OCI-LY1 (cell line): ENCODE measurements around the gene RAB10.
"Not testable (repeated sequence)": the region's sequence is repeated elsewhere in the genome, so short reads cannot be mapped to it uniquely, and the experiment has no call there.

ENCODE experiments used
- H2AFZ ChIP-seq: fragments of 200-600 bp; sonication (generic), shearing (Covaris generic); 2 replicates; pipeline ENCODE4 v1.6.0; 2014; ENCODE audit warnings: antibody characterized with exemption, mild to moderate bottlenecking, low read length
- H3F3A ChIP-seq: fragments of 200-600 bp; sonication (generic), shearing (Covaris generic); 2 replicates; pipeline ENCODE4 v1.6.0; 2014; ENCODE audit warnings: mild to moderate bottlenecking, antibody characterized with exemption, low read length, moderate library complexity; ENCODE audit not compliant: insufficient read depth
- H3K27ac ChIP-seq: fragments of 200-600 bp; sonication (generic); 2 replicates; pipeline ENCODE4 v1.5.1; 2014; ENCODE audit warnings: low read length, mixed run types, mild to moderate bottlenecking, low read depth; ENCODE audit not compliant: poor library complexity, severe bottlenecking
- H3K27me3 ChIP-seq: fragments of 200-600 bp; sonication (generic); 2 replicates; pipeline ENCODE4 v1.6.0; 2014; ENCODE audit warnings: antibody characterized with exemption, mild to moderate bottlenecking, low read length, moderate library complexity; ENCODE audit not compliant: insufficient read depth
- H3K36me3 ChIP-seq: fragments of 200-600 bp; sonication (generic); 2 replicates; pipeline ENCODE4 v1.6.1; 2014; ENCODE audit warnings: mild to moderate bottlenecking, antibody characterized with exemption, low read length, moderate library complexity, mixed read lengths; ENCODE audit not compliant: insufficient read depth
- H3K4me1 ChIP-seq: fragments of 200-600 bp; sonication (generic); 2 replicates; pipeline ENCODE4 v1.5.1; 2014; ENCODE audit warnings: mild to moderate bottlenecking, low read length, moderate library complexity; ENCODE audit not compliant: insufficient read depth, severe bottlenecking
- H3K4me2 ChIP-seq: fragments of 200-600 bp; sonication (generic), shearing (Covaris generic); 2 replicates; pipeline ENCODE4 v1.6.1; 2014; ENCODE audit warnings: low read length
- H3K4me3 ChIP-seq: fragments of 200-600 bp; sonication (generic); 2 replicates; pipeline ENCODE4 v1.5.1; 2014; ENCODE audit warnings: low read length, low read depth, mild to moderate bottlenecking, mixed read lengths; ENCODE audit not compliant: poor library complexity, severe bottlenecking
- H3K79me2 ChIP-seq: fragments of 200-600 bp; shearing (Covaris generic); 2 replicates; pipeline ENCODE4 v1.6.1; 2016; ENCODE audit warnings: mixed run types, low read length, mixed read lengths; ENCODE audit not compliant: insufficient read depth
- H3K9ac ChIP-seq: fragments of 200-600 bp; sonication (generic), shearing (Covaris generic); 2 replicates; pipeline ENCODE4 v1.6.1; 2014; ENCODE audit warnings: mild to moderate bottlenecking, low read length, mixed read lengths
- H3K9me2 ChIP-seq: fragments of 200-600 bp; sonication (generic), shearing (Covaris generic); 2 replicates; pipeline ENCODE4 v1.6.1; 2014; ENCODE audit warnings: low read depth, mild to moderate bottlenecking, low read length, mixed read lengths
- H3K9me3 ChIP-seq: fragments of 200-600 bp; shearing (Covaris generic); 2 replicates; pipeline ENCODE4 v1.6.1; 2014; ENCODE audit warnings: low read length, mixed read lengths
- H4K20me1 ChIP-seq: fragments of 200-600 bp; sonication (generic), shearing (Covaris generic); 2 replicates; pipeline ENCODE4 v1.6.0; 2016; ENCODE audit warnings: mild to moderate bottlenecking, low read length; ENCODE audit not compliant: insufficient read depth
- EZH2 ChIP-seq: fragments of 200-600 bp; sonication (generic), shearing (Covaris generic); IDR thresholded peaks from 2 replicates; pipeline ENCODE4 v1.8.0; 2017; ENCODE audit warnings: borderline replicate concordance, mixed run types, mild to moderate bottlenecking, antibody characterized with exemption, low read length, moderate library complexity, mixed read lengths
- TF ChIP-seq, protein P1 (sequence below): fragments of 200-600 bp; sonication (generic), shearing (Covaris generic); IDR thresholded peaks from 2 replicates; pipeline ENCODE4 v1.5.1; 2017; ENCODE audit warnings: mild to moderate bottlenecking, antibody characterized with exemption, low read length, moderate library complexity, mixed read lengths

The RAB10 gene

DNA sequence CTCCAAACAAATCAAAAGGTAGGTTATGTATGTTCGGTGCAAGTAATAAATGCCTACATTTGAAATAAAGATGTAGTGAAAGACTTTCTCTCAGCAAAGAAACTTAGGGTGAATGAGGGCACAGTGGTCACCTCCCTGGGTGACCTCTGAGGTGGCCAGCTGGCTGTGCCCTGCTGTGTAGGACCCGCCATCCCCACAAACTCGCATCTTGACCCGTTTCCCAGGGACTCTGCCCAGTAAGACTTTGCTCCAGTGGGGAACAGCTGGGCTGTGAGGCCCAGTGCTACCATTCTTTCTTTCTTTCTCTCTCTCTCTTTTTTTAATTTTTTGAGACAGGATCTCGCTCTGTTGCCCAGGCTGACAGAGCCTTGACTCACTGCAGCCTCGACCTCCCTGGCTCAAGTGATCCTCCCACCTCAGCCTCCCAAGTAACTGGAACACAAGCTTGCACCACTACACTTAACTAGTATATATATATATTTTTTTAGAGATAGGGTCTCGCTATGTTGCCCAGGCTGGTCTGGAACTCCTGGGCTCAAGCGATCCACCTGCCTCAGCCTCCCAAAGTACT, 130.8 kb downstream of the RAB10 start:
- Histone ChIP-seq H3K36me3 (no peaks in the 10 kb centered on the region), H3F3A (no peaks in the 10 kb centered on the region), H3K27me3 (no peaks in the 10 kb centered on the region), H3K9me2 (no peaks in the 10 kb centered on the region), H3K4me1 (no peaks in the 10 kb centered on the region), H4K20me1 (no peaks in the 10 kb centered on the region), H3K4me3 (no peak overlapping the region), H3K27ac (no peak overlapping the region), H2AFZ (no peak overlapping the region), H3K79me2 (no peaks in the 10 kb centered on the region), H3K4me2 (no peak overlapping the region), H3K9me3 (no peaks in the 10 kb centered on the region), H3K9ac (no peak overlapping the region)
- TF ChIP-seq, protein P1, sequence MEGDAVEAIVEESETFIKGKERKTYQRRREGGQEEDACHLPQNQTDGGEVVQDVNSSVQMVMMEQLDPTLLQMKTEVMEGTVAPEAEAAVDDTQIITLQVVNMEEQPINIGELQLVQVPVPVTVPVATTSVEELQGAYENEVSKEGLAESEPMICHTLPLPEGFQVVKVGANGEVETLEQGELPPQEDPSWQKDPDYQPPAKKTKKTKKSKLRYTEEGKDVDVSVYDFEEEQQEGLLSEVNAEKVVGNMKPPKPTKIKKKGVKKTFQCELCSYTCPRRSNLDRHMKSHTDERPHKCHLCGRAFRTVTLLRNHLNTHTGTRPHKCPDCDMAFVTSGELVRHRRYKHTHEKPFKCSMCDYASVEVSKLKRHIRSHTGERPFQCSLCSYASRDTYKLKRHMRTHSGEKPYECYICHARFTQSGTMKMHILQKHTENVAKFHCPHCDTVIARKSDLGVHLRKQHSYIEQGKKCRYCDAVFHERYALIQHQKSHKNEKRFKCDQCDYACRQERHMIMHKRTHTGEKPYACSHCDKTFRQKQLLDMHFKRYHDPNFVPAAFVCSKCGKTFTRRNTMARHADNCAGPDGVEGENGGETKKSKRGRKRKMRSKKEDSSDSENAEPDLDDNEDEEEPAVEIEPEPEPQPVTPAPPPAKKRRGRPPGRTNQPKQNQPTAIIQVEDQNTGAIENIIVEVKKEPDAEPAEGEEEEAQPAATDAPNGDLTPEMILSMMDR = no peak
- no peak for TF ChIP-seq EZH2

DNA sequence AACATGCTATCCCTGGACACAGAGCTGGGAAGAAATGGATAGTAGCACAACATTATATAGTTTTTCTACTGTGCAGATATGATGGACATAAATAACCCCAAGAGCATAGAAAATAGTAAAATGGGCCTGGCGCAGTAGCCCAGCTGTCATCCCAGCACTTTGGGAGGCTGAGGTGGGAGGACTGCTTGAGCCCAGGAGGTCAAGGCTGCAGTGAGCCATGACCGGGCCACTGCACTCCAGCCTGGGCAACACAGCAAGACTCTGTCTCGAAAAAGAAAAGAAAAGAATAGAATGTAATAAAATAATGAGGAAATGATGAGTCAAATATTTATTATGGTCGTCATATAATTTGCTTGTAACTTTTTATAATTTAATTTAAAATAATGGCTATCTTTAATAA, 131.5 kb downstream of the RAB10 start:
- Histone ChIP-seq H4K20me1 (no peaks in the 10 kb centered on the region), H3K4me3 (no peak overlapping the region), H3K36me3 (no peaks in the 10 kb centered on the region), H3K9ac (no peak overlapping the region), H3K4me2 (no peak overlapping the region), H3K27me3 (no peaks in the 10 kb centered on the region), H3K79me2 (no peaks in the 10 kb centered on the region), H3K9me3 (no peaks in the 10 kb centered on the region), H3K9me2 (no peaks in the 10 kb centered on the region), H2AFZ (no peak overlapping the region), H3F3A (no peaks in the 10 kb centered on the region), H3K27ac (no peak overlapping the region), H3K4me1 (no peaks in the 10 kb centered on the region)
- TF ChIP-seq, protein P1 = no peak
- no peak for TF ChIP-seq EZH2

DNA sequence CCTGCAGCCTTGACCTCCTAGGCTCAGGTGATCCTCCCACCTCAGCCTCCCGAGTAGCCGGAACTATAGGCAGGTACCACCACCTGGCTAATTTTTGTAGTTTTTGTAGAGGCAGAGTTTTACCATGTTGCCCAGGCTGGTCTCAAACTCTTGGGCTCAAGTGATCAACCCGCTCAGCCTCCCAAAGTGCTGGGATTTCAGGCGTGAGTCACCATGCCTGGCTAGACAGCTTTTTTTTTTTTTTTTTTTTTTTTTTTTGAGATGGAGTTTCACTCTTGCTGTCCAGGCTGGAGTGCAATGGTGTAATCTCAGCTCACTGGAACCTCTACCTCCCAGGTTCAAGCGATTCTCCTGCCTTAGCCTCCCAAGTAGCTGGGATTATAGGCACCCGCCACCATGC, 132.7 kb downstream of the RAB10 start:
- not testable (repeated sequence) for H3K4me3 ChIP-seq, H3K9me3 ChIP-seq, H3F3A ChIP-seq, H3K9ac ChIP-seq, H3K9me2 ChIP-seq, H2AFZ ChIP-seq, H3K79me2 ChIP-seq, H3K4me1 ChIP-seq, H3K4me2 ChIP-seq, H4K20me1 ChIP-seq, H3K27me3 ChIP-seq, H3K36me3 ChIP-seq, H3K27ac ChIP-seq

DNA sequence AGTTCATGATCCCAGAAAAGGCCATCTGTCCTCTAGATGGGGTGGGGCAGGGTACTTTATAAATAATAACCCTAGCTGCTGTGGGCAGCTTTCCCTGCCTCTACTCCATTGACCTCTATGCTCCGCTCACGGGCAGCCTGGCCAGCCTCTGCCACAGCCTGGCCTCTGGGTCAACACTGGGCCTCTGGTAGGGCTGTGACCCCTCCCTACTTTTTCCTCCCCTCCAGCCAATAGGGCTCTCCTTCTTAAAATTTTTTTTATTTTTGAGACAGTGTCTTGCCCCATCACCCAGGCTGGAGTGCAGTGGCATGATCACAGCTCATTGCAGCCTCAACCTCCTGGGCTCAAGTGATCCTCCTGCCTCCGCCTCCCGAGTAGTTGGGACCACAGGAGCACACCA, 134.9 kb downstream of the RAB10 start:
- Histone ChIP-seq H3K79me2 (no peaks in the 10 kb centered on the region), H3K27me3 (0 out of 2 replicates have a peak, but pooled peaks cover 2% of the 10 kb centered on the region), H2AFZ (no peak overlapping the region), H3K9me2 (no peaks in the 10 kb centered on the region), H3K4me1 (no peaks in the 10 kb centered on the region), H3F3A (no peaks in the 10 kb centered on the region), H3K9me3 (no peaks in the 10 kb centered on the region), H3K27ac (no peak overlapping the region), H3K4me2 (no peak overlapping the region), H3K4me3 (no peak overlapping the region), H3K36me3 (no peaks in the 10 kb centered on the region), H3K9ac (no peak overlapping the region), H4K20me1 (no peaks in the 10 kb centered on the region)
- TF ChIP-seq, protein P1 = no peak
- TF ChIP-seq EZH2 = no peak
